Activated T-helper 1 cell treated with anti-CD3 and anti-CD28 coated beads, Interleukin-2, amount 50 U/mL, for 16 hours (primary cell): Measurements from ENCODE around the gene SVOPL.

ENCODE experiments used
- DNase-seq, 2 donors: peaks; one replicate each; pipeline ENCODE4 v3.0.0-alpha.2; 2020; ENCODE audit warnings: low read depth in 1 of 2, low spot score in 1 of 2

The SVOPL gene

GRCh38 chr7:138565451-138566114 is 135.6 kb downstream of the SVOPL start:
- no peak for DNase-seq

DNA sequence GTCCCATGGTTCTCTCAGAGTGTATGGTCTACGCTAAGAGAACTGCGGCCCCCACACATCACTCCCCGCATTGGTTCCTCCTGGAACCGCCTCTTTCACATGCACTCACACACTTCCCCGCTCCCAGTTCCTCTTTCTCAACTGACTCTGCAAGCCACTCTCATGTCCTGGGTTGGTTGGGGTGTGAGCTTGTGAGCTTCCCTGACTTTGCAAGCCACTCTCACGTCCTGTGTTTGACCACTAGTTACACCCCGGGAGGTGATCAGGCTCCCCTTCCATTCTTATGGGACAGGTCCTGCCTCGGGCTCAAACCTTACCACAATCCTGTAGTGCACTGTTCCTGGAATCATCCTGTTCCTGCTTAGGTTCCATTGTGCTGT is 136.1 kb downstream of the SVOPL start:
- no peak for DNase-seq

- no peak for DNase-seq
These were observed 136.8 kb downstream of the SVOPL start for GRCh38 chr7:138564365-138564764.

DNA sequence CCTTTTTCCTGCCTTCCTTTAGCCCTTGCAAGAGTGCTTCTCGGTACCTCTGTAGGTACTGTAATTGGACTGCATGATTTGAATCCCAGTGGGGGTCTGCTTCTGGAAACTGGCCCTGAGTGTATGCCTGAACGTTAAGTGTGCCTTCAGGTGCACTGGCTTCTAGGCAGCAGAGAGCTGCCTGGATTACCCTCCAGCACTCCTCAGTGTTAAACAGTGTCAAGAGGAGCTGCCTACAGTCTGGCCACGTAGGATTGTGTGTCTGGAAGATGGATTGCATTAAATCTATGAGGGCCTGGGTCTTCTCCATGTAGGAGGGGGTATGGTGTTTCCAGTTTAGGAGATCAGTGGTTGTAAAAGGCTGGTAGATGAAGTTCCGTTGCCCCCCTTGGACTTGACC is 137.4 kb downstream of the SVOPL start:
- no peak for DNase-seq

DNA sequence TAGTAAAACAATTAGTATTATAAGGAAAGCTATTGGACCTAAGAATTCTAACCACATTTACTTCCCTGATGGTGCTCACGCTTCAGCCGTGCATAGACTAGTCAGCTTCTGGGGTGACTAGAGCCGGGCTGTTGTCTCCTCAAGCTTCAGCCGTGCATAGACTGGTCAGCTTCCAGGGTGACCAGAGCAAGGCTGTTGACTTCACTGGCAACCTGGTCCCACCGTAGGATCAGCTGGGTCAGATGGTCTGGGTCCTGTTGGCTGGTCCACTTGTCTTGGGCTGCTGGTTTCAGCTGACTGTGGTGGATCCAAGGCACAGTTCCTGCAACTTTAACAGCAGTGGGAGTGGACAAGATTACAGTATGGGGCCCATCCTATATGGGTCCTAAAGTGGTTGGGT is 141.7 kb downstream of the SVOPL start:
- no peak for DNase-seq

DNA sequence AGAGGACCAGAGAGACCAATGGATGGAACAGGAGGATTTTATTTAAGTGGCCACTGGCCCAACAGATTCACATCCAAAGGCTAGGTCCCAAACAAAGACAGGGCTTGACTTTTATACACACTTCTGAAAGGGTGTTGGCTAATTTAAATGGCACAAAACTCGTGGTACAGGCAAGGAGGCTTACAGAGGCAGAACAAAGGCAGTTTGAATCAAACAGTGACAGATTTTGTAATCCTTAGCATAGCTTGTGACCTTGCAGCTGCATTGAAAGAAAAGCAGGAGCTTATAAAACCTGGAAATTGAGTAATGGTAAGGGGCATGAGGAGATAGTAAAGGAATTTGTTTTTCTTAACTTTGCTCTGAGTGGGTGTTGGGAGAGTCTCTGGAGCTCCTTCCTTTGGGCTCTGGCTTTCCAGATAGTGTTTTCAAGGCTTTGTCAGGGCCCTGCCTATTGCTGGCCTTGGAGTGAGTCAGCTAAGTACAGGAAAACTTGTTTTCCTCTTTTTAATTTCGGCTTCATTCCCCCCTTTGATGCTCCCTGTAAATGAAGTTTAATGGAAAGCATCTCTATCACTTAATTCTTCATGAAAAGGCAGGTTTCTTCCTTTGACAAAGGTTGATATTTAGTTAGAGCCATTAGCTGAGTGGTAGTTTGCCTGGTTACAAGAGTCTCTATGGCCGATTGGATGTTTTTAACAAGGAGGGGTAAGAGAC is 144.2 kb downstream of the SVOPL start:
- no peak for DNase-seq

DNA sequence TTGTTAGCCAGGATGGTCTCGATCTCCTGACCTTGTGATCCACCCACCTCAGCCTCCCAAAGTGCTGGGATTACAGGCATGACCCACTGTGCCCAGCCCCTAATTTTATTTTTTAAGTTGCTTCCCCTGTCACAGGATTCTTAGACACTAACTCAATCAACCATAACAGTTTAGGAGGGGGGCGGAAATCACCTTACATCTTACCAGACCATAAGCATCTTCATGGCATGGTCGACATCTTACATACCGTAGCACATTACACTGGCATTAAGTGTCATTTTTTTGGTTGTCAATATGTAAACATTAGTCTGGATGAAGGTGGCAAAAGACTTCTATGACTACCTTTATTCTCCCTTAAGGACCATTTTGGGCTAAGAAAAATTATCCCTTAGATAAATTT is 145.5 kb downstream of the SVOPL start:
- DNase-seq: no peak

DNA sequence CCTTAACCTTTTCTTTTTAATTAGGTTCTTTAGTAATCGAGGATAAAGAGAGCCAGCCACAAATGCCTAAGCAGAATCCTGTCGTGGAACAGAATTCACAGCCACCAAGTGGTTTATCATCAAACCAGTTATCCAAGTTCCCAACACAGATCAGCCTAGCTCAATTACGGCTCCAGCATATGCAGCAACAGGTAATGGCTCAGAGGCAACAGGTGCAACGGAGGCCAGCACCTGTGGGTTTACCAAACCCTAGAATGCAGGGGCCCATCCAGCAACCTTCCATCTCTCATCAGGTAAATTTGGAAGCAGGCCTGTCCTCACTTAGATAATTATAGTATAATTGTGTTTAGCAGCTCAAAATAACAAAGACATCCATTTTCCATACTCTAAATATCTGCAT is 146.5 kb downstream of the SVOPL start:
- DNase-seq: no peak

DNA sequence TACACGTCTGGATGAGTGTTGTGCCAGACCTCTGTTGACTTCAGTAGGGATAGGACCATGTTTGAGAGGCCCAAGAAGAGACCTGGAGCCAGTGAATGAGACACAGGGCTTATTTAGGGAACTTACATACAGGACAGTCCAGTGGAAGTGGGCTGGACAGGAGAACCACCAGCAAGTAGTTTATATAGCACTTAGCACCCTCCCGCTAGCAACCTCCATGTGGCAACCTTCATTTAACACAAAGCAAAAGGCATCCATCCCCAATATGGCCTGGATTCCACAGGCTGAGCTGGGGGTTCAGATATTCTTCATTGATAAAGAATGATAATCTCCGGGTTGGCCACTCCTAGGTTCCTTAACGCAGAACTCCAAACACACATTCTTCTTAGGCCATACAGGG is 147.4 kb downstream of the SVOPL start:
- DNase-seq: no peak

- DNase-seq: no peak
These were observed 150.1 kb downstream of the SVOPL start for GRCh38 chr7:138551102-138551501.

GRCh38 chr7:138550337-138550736 is 150.8 kb downstream of the SVOPL start:
- DNase-seq: no peak

DNA sequence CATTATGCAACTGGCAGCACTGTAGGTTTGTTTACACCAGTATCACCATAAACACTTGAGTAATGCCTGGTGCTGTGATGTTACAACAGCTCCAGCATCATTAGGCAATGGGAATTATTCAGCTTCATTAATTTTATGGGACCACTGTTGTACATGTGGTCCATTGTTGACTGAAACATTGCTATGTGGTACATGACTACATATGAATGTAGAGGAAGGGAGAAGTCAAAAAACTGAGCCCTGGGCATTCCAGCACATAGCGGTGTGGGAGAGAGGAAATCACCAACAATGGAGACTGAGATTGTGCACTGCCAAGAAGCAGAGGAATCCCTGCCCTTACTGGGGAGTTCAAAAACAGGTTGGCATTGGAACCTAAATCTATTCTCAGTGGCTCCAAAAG is 152.1 kb downstream of the SVOPL start:
- no peak for DNase-seq

DNA sequence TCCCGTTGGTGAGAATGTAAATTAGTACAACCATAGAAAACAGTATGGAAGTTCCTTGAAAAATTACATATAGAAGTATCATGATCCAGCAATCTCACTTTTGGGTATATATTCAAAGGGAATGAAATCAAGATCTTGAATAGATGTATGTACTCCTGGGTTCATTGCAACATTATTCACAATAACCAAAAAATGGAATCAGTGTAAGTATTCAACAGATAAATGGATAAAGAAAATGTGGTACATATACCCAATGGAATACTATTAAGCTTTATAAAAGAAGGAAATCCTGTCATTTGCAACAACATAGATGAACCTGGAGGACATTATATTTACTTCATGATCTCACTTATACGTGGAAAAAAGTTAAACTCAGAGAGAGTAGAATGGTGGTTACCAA is 154.3 kb downstream of the SVOPL start:
- DNase-seq: no peak

GRCh38 chr7:138546064-138546619 is 155.0 kb downstream of the SVOPL start:
- DNase-seq: no peak

GRCh38 chr7:138545123-138545522 is 156.0 kb downstream of the SVOPL start:
- DNase-seq: no peak
